Smooth muscle cell (in vitro differentiated cells): Measurements from ENCODE around the gene FLNB. TPM values are rescaled to one million over a fixed set of nuclear protein-coding genes. Genes with fewer than 3 reads are reported as not detected.

Experiments used
- DNase-seq: peaks from one replicate; lab custom pipeline; 2025; ENCODE audit not compliant: unreplicated experiment; lab: John Stamatoyannopoulos, UW
- H2AFZ ChIP-seq: fragments of 200-600 bp; sonication (generic); 2 replicates; pipeline ENCODE4 v1.6.0; 2016; ENCODE audit warnings: antibody characterized with exemption, low read depth, mild to moderate bottlenecking
- H3F3A ChIP-seq: fragments of 200-600 bp; sonication (generic); 2 replicates; pipeline ENCODE4 v1.6.0; 2017; ENCODE audit warnings: antibody characterized with exemption, low read depth
- H3K27ac ChIP-seq: fragments of 200-600 bp; sonication (generic); 2 replicates; pipeline ENCODE4 v1.5.1; 2016; ENCODE audit warnings: low read depth, mild to moderate bottlenecking
- H3K27me3 ChIP-seq: fragments of 200-600 bp; sonication (generic); 2 replicates; pipeline ENCODE4 v1.6.1; 2016; ENCODE audit warnings: low read depth, mild to moderate bottlenecking
- H3K36me3 ChIP-seq: fragments of 200-600 bp; sonication (generic); 2 replicates; pipeline ENCODE4 v1.5.1; 2016; ENCODE audit warnings: low read depth
- H3K4me1 ChIP-seq: fragments of 200-600 bp; sonication (generic); 2 replicates; pipeline ENCODE4 v1.5.1; 2016; ENCODE audit warnings: low read depth
- H3K4me2 ChIP-seq: fragments of 200-600 bp; sonication (generic); 2 replicates; pipeline ENCODE4 v1.6.0; 2016; ENCODE audit warnings: mild to moderate bottlenecking
- H3K4me3 ChIP-seq: fragments of 200-600 bp; sonication (generic); 2 replicates; pipeline ENCODE4 v1.5.1; 2016; ENCODE audit warnings: mild to moderate bottlenecking
- H3K79me2 ChIP-seq: fragments of 200-600 bp; sonication (generic); 2 replicates; pipeline ENCODE4 v1.6.0; 2016; ENCODE audit warnings: low read depth, mild to moderate bottlenecking
- H3K9ac ChIP-seq: fragments of 200-600 bp; sonication (generic); 2 replicates; pipeline ENCODE4 v1.6.0; 2016; ENCODE audit warnings: low read depth
- H3K9me3 ChIP-seq: fragments of 200-600 bp; sonication (generic); replicated peaks from 2 replicates; pipeline ENCODE4 v1.5.1; 2016; ENCODE audit warnings: low read depth
- H4K20me1 ChIP-seq: fragments of 200-600 bp; sonication (generic); 2 replicates; pipeline ENCODE4 v1.6.0; 2016; ENCODE audit warnings: low read depth
- WGBS: methylation state at CpG from one replicate; pipeline ENCODE4 v1.1.7; 2016; ENCODE audit warnings: low lambda C conversion rate; 5-methylcytosine and 5-hydroxymethylcytosine counted together
- polyA plus RNA-seq: library from polyadenylated mRNA; unstranded; fragments of >200 nt; fragmentation: Nextera tagmentation; extraction: Ambion mirVana; gene quantifications from 2 replicates; pipeline ENCODE4 v1.2.1, GENCODE V29; 2016
- total RNA-seq: library from RNA; depleted of rRNA; stranded (reverse); fragments of >200 nt; gene quantifications from 2 replicates; pipeline ENCODE4 v1.2.3, GENCODE V29; 2014
- TF ChIP-seq, protein P1 (sequence below): fragments of 200-600 bp; sonication (generic); IDR thresholded peaks from 2 replicates; pipeline ENCODE4 v1.5.1; 2017; ENCODE audit warnings: borderline replicate concordance, mild to moderate bottlenecking, antibody characterized with exemption; ENCODE audit not compliant: insufficient read depth, poor library complexity, severe bottlenecking

The FLNB gene
- total and polyA plus RNA-seq, 2 experiments from 2014 or later: 52.7 to 145 TPM

DNA sequence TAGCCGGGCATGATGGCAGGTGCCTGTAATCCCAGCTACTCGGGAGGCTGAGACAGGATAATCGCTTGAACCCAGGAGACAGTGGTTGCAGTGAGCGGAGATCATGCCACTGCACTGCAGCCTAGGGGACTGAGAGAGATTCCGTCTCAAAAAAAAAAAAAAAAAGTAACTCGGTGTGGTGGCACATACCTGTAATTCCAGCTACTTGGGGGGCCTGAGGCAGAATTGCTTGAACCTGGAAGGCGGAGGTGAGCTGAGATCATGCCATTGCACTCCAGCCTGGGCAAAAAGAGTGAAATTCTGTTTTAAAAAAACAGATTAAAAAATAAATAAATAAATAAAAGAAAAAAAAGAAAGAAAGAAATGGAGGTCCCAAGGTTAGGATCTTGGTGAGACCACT, 6.2 kb upstream of the FLNB start:
- Histone ChIP-seq H3K36me3 (no peaks in the 10 kb centered on the region), H4K20me1 (no peaks in the 10 kb centered on the region), H3K9me3 (no peaks in the 10 kb centered on the region), H2AFZ (no peak overlapping the region), H3K4me1 (no peaks in the 10 kb centered on the region), H3K4me2 (no peak overlapping the region), H3K79me2 (no peaks in the 10 kb centered on the region), H3K4me3 (no peak overlapping the region), H3K27ac (no peak overlapping the region), H3F3A (peaks cover 6% of the 10 kb centered on the region), H3K9ac (no peak overlapping the region), H3K27me3 (no peaks in the 10 kb centered on the region)
- 66% methylated on average over 7 of the region's 7 CpGs for WGBS
- DNase-seq: no peak
- TF ChIP-seq, protein P1, sequence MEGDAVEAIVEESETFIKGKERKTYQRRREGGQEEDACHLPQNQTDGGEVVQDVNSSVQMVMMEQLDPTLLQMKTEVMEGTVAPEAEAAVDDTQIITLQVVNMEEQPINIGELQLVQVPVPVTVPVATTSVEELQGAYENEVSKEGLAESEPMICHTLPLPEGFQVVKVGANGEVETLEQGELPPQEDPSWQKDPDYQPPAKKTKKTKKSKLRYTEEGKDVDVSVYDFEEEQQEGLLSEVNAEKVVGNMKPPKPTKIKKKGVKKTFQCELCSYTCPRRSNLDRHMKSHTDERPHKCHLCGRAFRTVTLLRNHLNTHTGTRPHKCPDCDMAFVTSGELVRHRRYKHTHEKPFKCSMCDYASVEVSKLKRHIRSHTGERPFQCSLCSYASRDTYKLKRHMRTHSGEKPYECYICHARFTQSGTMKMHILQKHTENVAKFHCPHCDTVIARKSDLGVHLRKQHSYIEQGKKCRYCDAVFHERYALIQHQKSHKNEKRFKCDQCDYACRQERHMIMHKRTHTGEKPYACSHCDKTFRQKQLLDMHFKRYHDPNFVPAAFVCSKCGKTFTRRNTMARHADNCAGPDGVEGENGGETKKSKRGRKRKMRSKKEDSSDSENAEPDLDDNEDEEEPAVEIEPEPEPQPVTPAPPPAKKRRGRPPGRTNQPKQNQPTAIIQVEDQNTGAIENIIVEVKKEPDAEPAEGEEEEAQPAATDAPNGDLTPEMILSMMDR: no peak

DNA sequence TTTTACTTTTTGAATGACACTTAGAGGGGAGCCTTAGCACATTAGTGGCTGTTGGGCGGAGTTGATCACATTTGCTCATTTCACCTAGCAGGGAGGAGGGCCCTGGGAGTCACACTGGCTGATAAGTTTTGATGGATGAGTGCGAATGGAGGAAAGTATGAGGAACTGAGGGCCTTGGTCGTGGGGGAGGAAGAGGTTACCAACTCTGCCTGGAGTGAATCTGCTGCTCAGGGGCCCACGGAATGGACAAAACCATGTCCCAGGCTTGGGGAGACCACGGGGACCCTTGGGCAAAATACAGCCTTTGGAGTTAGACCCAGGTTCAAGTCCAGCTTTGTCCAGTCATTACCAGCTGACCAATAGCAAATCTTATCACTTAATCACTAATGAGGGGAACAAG, 5.1 kb upstream of the FLNB start:
- Histone ChIP-seq H3K36me3 (no peaks in the 10 kb centered on the region), H3F3A (peaks cover 6% of the 10 kb centered on the region), H3K27me3 (no peaks in the 10 kb centered on the region), H3K4me2 (no peak overlapping the region), H2AFZ (no peak overlapping the region), H3K4me1 (no peaks in the 10 kb centered on the region), H4K20me1 (no peaks in the 10 kb centered on the region), H3K4me3 (no peak overlapping the region), H3K79me2 (no peaks in the 10 kb centered on the region), H3K9me3 (no peaks in the 10 kb centered on the region), H3K27ac (no peak overlapping the region), H3K9ac (no peak overlapping the region)
- 88% methylated on average over 5 of the region's 5 CpGs for WGBS
- no peak for DNase-seq
- TF ChIP-seq, protein P1: no peak

DNA sequence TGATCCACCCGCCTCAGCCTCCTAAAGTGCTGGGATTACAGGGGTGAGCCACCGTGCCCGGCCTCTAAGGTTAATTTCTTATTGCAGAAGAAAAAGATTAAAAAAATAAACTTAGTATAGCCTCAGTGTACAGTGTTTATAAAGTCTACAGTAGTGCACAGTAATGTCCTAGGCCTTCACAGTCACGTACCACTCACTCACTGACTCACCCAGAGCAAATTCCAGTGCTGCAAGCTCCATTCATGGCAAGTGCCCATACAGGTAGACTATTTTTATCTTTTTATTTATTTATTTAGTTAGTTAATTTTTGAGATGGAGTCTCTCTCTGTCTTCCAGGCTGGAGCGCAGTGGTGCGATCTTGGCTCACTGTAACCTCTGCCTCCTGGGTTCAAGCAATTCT, 3.2 kb upstream of the FLNB start:
- no peak overlapping the region for H3K4me2 ChIP-seq
- 72% methylated on average over 6 of the region's 6 CpGs for WGBS
- no peak for DNase-seq
- peaks cover 3% of the 10 kb centered on the region for H3F3A ChIP-seq
- H3K9ac ChIP-seq: peak overlapping the region; percentile 62
- no peak overlapping the region for H3K4me3 ChIP-seq
- peaks cover 15% of the 10 kb centered on the region for H4K20me1 ChIP-seq
- peak overlapping the region; percentile 88 for H3K27ac ChIP-seq
- H2AFZ ChIP-seq: no peak overlapping the region
- H3K27me3 ChIP-seq: no peaks in the 10 kb centered on the region
- no peaks in the 10 kb centered on the region for H3K36me3 ChIP-seq
- TF ChIP-seq, protein P1: no peak
- peaks cover under 1% of the 10 kb centered on the region for H3K4me1 ChIP-seq
- H3K79me2 ChIP-seq: peaks cover 17% of the 10 kb centered on the region
- no peaks in the 10 kb centered on the region for H3K9me3 ChIP-seq

DNA sequence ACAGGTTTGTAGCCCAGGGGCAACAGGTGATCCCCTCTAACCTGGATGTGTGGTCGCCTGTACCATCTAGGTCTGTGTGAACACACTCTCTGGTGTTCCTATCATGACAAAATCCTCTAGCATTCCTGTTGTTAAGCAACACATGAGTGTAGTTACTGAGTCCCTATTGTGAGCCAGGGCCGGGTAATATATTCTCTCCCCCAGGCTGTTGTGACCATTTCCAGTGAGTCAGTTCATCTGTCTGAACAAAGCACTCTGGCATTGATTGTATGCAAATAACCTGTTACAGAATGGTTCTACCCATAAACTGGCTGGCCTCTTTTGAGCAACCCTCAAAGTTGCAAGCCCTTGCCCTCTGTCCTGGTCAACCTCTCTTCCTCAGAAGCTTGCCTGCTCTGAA, 2.6 kb upstream of the FLNB start:
- no peak for DNase-seq
- Histone ChIP-seq H3K27me3 (no peaks in the 10 kb centered on the region), H3F3A (peaks cover 6% of the 10 kb centered on the region), H3K79me2 (peaks cover 24% of the 10 kb centered on the region), H3K9ac (peak overlapping the region; percentile 62), H4K20me1 (peaks cover 21% of the 10 kb centered on the region), H3K27ac (peak overlapping the region; percentile 88), H3K36me3 (no peaks in the 10 kb centered on the region), H3K9me3 (no peaks in the 10 kb centered on the region), H3K4me1 (peaks cover 6% of the 10 kb centered on the region), H3K4me3 (no peak overlapping the region), H2AFZ (no peak overlapping the region), H3K4me2 (no peak overlapping the region)
- 60% methylated on average over 2 of the region's 2 CpGs for WGBS
- TF ChIP-seq, protein P1: no peak
